GM21367 (cell line): Measurements from ENCODE around the gene RABGAP1L.
"Not testable (repeated sequence)": the region's sequence is repeated elsewhere in the genome, so short reads cannot be mapped to it uniquely, and the experiment has no call there.

Experiments used
- ATAC-seq: cut with Tn5 transposase; IDR thresholded peaks from one replicate; pipeline ENCODE4 v1.9.1; 2021; ENCODE audit not compliant: unreplicated experiment

Gene RABGAP1L

DNA sequence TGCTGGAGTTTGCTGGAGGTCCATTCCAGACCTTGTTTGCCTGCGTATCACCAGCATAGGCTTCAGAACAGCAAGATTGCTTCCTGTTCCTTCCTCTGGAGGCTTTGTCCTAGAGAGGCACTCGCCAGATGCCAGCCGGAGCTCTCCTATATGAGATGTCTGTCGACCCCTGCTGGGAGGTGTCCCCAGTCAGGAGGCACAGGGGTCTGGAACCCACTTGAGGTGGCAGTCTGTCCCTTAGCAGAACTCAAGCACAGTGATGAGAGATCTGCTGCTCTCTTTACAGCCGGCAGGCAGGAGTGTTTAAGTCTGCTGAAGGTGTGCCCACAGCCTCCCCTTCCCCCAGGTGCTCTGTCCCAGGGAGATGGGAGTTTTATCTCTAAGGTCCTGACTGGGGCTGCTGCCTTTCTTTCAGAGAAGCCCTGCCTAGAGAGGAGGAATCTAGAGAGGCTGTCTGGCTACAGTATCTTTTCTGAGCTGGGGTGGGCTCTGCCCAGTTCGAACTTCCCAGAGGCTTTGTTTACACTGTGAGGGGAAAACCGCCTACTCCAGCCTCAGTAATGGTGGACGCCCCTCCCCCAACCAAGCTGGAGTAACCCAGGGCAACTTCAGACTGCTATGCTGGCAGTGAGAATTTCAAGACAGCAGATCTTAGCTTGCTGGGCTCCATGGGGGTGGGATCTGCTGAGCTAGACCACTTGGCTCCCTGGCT is 493.4 kb downstream of the RABGAP1L start:
- no peak for ATAC-seq

DNA sequence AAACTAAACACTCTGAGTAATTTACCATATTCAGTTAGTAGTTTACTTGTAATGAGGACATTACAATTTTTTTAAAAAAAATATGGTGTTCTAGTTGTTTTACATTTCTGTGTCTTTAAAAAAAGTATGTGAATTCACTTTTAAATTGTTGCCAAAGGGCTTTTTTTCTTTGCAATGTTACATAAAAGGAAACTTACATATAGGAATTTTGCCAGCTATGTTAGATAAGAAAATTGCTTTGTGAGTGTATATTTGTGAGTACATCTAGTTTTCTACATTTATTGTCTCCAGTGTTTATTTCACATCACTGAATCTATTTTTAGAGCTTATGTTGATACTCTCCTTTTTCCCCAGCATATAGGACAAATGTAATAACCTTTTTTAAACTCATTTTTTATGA is 495.2 kb downstream of the RABGAP1L start:
- no peak for ATAC-seq

DNA sequence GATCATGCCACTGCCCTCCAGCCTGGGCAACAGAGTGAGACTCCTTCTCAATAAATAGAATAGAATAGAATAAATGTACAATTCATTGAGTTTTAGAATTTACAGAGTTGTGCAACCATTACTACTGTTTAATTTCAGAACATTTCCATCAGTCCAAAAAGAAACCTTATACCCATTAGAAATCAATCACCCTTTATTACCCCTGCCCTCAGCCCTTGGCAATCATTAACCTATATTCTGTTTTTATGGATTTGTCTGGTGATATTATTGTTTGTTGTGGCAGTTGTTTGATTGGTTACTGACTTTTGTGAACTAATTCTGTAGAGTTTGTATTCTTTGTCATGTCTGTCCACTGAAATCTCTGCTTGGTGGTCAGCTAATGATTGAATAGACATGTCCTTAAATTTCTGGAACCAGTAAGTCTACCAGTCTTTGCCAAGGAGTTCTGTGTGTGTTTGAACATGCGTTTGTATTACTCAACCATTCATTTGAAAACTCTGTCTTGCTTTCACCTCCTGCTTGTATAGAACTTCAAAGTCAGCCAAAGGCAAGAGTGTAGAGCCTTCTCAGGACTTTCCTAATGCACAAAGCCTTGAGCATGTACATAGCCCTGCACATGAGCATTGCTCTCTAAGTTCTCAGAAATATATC is 497.2 kb downstream of the RABGAP1L start:
- no peak for ATAC-seq

DNA sequence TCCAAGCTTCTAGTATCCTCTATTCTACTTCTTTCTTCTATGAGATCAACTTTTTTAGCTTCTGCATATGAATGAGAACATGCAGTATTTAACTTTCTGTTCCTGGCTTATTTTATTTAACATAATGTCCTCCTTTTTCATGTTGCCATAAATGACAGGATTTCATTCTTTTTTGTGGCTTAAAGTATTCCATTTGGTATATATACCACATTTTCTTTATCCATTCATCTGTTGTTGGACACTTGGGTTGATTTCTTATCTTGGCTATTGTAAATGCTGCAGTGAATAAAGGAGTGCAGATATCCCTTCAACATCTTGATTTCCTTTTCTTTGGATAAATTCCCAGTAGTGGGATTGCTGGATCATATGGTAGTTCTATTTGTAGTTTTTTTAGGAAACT is 498.1 kb downstream of the RABGAP1L start:
- ATAC-seq, result no peak

DNA sequence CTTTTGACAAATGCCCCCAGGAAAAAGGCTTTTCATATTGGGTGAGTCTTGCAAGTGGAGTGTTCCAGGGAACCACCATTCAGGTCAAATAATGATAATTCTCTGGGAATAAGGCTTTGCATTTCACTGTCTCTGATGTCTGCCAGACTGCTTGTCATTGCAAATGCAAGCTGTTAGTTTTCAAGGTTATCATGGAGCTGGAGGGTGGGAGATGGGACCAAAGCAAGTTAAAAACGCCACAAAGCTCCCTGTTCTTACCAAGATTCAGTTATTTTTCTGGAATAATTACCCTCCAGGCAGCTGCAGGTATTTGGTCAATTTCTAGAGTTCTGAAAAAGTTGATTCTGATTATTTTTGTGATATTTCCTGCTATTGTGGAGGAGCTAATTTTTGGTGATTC is 498.6 kb downstream of the RABGAP1L start:
- ATAC-seq, result no peak

DNA sequence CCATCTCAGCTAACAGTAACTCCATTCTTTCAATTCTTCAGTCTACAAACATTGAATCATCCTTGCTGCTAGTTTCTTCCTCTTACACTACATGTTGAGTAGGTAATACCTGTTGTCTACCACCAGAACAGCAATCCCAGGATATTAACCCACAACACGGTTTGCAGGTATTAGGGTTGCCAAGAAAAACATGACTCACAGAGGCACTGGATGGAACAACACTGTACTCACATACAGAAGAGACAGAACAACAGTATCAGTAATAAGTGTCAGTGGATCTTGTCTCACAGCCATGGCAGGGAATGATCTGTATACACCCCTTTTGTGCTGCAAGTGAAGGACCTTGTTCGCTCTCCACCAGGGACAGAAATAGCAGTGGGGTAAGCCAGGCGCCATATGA is 500.5 kb downstream of the RABGAP1L start:
- no peak for ATAC-seq

DNA sequence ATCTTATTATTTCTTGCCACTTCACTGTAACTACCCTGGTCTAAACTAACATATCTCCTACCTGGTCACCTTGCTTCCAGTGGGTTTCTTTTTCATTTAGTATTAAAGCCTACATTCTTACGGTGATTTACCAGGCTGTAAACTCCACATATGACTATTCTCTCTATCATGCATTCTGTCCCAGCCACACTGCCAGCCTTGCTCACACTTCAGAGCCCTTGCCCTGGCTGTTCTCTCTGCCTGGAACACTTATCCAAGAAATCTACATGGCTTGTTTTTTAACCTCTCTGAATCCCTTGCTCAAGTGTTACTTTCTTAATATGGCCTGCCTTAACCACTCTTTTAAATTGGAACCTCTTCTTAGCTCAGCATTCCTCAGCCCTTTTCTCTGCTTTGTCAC is 501.2 kb downstream of the RABGAP1L start:
- no peak for ATAC-seq

DNA sequence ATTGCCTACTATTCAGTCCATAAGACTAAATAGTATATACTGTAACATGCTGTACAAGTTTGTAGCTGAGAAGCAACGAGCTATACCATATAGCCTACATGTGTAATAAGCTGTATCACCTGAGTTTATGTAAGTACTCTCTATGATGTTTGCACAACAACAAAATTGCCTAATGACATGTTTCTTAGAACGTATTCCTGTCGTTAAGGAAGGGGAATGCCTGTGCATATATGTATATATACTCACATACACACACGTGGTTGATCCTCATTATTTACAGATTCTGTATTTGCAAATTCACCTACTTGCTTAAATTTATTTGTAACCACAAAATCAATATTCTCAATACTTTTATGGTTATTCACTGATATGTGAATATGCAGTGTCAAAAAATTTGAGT is 504.0 kb downstream of the RABGAP1L start:
- no peak for ATAC-seq

DNA sequence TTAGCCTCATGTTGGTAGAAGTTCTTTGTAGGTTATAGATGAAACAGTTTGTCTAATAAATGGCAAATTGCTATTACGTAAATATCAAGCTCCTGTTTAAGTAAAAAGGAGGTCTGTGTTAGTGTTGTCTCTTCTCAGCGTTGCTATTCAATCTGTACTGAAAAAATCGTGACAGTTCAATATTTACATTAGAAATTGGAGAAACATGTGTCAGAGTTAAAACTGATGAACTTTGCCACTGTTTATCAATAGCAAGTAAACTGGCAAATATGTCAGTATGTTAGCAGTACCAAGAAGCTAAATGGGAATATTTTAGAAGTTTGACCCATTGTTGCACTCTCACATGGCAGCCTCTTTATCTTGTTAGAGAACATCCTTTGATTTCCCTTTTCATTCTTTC is 506.9 kb downstream of the RABGAP1L start:
- ATAC-seq, result no peak

DNA sequence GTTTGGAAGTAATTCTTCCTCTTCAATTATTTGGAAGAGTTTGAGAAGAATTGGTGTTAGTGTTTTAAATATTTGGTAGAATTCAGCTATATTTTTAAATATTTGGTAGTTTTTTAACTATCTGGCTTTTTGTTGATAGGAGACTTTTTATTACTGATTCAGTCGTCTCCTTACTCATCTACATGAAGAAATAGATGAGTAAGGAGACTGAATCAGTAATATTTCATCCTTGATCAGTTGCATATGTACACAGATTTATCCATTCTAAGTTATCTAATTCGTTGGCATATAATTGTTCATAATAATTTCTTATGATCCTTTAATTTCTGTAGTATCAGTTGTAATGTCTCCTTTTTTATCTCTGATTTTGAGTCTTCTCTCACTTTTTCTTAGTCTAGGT is 512.5 kb downstream of the RABGAP1L start:
- no peak for ATAC-seq

DNA sequence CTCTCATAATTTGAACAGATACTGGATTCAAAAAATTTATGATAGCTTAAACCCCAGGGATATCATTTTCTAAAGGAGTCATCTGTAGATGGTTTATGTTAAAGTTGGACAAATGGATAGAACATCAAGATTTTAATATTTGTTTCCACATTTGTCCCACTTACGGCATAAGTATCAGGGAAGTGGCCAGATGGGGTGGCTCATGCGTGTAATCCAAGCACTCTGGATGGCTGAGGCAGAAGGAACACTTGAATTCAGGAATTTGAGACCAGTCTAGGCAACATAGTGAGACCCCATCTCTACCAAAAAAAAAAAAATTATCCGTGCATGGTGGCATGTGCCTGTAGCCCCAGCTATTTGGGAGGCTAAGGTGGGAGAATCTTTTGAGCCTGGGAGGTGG is 517.5 kb downstream of the RABGAP1L start:
- ATAC-seq, result no peak

DNA sequence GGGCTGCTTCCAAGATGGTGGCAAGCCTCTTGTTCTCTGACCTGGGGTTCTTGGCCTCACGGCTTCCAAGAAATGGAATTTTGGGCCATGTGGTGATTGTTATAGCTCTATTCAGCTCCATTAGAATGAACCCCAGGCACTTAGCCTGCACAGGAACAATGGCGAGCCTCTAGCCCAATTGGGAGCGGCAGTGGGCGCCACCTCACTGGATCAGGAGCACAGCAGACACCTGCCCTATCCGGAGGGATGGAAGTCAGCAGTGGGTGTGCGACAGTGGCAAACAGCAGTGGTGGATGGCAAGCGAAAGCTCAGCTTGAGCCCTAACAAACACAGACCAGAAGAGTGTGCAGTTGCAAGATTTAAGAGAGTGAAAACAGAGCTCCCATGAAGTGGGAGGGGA is 519.3 kb downstream of the RABGAP1L start:
- ATAC-seq, result no peak

DNA sequence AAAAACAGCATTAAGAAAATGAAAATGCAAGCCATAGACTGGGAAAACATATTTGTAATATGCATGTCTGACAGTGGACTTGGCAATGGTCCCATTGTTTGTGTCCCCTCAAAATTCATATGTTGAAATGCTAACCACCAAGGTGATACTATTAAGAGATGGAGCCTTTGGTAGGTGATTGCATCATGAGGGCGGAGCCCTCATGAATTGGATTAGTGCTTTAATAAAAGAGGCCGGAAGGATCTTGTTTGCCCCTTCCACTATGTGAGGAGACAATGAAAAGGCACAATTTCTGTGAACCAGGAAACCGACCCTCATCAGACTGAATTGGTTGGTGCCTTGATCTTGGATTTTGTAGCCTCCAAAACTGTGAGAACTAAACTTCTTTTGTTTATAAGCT is 520.8 kb downstream of the RABGAP1L start:
- ATAC-seq, result no peak

DNA sequence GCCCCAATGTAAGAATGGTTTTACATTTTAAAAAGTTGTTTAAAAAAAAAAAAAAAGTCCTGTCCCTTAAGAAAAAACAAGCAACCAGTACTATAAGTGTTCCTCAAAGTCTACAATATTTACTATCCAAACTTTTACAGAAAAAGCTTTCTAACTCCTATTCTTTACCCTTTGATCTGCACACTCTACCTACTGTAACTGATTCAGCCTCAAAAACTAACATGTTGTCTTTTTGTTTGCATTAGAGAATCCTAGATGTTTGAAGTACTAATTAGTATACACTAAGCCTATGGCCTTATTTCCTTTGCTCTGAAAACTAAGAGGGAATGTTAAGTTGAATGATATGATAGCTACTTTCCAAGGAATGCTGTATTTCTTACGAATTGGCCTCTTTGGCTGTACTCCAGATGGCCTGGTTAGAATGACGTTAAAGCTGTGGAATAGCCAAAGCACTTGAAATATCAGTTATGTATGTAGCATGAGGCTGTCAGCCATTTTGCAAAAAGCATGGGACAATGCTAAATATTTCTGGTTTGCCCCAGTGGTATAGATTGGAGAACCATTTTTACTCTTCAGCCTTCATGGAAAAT is 523.2 kb downstream of the RABGAP1L start:
- no peak for ATAC-seq

DNA sequence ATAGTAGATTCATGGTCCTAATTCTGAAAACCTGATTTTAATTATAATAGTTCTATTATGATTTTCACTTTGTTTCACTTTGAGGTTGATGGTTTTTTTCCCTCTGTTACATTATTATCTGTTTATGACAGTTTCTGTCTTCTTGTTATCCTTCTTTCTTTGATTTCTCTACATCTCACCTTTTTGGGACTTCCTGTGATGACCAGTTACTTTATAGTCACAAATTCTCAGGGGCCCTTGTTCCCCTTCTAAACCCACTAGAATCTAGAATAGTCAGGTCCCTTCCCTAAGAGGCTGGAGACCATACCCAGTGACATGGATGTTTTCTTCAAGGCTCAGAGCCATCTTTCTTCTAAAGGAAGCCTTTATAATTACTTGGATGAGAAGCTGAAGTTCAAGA is 526.9 kb downstream of the RABGAP1L start:
- no peak for ATAC-seq

DNA sequence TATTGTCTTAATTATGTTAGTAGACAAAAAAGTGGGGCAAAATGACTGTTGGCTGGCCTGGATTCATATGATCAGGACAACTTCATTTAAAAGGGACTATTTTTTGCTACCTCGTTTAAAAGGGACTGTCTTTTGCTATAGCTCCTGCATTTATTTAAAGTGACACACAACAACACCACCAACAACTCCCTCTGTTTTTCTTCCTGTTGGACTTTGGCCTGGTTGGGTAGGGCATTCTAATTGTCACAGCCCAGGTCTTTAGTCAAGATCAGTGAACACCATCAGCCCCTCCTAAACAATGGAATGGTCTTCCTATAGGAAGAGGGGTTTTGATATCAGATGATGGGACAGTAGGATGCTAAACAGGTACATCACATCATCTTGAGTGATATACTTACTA is 530.2 kb downstream of the RABGAP1L start:
- no peak for ATAC-seq

DNA sequence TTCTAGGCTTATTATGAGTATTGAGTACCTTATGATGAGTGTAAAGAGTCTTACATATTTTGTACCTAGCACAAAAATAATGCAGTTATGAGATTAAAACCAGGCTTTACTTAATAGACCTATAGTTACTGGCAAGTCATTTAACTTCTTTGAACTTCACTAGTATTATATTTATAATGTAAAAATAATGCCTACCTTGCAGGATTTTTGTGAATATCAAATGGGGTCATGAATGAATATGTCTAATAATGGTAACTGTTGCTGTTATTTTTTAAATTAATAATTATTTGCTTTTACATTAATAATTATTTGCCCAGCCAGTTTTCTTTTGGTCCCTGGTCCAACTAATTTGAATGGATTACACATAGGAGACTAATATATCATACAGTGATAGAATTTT is 530.9 kb downstream of the RABGAP1L start:
- ATAC-seq, result no peak

DNA sequence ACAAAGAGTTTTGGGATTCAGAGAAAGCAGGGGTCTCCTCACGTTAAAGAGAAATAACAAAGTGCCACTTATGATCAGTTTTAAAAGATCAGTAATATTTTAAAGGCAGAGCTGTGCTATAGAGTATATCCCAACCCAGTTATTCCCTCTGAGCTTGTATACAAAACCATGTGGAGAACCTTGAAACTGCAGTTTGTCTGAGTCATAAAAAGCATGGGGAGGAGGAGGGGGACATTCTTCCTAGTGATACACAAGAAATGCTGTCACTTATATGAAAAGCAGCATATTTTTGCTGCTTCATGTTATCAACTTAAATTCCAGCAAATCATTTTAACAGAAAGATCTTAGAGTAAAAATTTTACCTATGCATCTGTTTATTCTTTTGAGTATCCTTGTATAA is 533.0 kb downstream of the RABGAP1L start:
- ATAC-seq, result no peak

DNA sequence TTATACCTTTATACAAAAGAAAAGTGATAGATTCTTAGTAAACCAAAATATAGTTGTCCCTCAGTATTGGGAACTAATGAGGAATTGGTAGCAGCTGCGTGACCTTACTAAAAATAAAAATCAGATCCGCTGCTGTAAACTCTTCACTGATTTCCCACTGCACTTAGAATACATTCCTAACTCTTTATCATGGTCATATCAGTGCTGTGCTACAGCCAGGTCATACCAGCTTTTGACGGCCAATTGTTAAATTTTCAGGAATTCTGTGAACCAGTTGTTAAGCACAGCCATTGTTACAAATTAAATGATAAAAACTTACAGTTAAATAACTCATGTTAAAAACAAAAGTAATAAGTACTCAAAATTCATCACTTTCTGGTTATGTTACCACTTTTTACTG is 533.8 kb downstream of the RABGAP1L start:
- no peak for ATAC-seq

DNA sequence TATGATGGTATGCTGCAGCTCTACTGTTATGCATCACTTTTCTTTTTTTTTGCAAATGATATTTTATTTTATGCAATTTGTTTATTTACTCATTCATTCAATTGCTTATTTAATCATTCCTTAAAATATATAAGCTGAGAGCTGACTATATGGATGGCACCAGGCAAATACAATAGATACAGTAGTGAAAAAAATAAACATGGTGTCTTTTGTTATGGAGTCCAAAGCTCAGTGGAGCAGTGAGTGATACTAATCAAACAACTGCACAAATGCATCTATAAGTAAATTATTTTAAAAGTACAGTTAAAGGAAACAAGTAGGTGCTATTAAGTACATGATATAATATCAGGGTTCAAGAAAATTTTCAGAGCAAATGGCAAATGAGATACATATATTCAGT is 534.2 kb downstream of the RABGAP1L start:
- not testable (repeated sequence) for ATAC-seq

DNA sequence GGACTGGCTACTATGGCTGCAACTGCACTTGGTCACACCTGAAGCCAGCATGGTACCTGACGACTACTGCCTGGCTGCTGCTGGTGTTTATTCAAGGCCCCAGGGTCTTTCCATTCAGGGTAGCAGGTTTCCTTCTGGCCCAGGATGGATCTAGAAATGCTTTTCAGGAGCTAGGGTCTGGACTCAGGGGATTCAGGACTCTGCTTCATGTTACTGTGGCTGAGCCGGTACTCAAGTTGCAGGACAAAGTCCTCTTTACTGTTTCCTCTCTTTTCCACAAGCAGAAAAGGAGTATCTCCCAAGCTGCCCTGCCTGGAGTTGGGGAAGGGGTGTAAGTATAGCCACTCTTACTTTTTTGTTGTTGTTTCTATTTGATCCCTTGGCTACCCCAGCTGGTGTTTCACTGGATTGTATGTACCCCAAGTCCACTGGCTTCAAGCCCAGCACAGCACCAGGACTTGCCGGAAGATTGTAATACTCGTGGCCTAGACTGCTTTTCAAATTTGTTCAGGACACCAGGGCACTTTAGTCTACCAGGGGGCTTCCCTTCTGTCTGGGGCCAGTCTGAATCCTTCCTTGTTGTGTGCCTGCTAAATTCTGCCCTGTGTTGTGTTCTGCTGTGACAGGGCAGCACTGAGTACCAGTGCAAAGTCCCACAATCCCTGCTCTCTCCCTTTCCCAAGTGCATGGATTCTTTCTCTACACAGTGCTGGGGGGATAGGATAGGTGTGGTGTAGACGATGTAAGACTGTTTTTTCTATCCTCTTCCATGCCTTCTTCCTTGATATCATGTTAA is 536.9 kb downstream of the RABGAP1L start:
- no peak for ATAC-seq

DNA sequence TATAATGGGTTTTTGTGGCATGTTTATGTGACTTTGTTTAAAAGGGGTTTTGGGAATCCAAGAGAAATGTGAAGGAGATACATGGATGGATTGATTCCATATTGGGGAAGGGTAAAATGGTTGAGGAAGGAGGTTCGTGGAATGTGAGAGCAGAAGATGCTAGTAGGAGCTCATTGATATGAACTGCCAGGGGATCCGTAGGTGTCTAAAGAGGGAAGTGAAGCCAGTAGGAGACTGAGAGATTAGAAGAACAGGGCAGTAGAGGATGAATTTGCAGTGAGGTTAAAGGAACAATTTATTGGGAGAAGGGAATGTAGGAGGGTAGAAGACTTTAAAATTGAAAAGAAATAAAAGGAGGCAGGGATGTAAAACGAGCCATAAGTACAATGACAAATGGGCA is 541.0 kb downstream of the RABGAP1L start:
- ATAC-seq, result no peak
